Osteoblast (primary cell): Measurements from ENCODE around the gene KRTCAP2. TPM values are rescaled to one million over a fixed set of nuclear protein-coding genes. Genes with fewer than 3 reads are reported as not detected.
"Not testable (repeated sequence)": the region's sequence is repeated elsewhere in the genome, so short reads cannot be mapped to it uniquely, and the experiment has no call there.

Source experiments
- DNase-seq: peaks from one replicate; pipeline ENCODE4 v3.0.0; 2011; ENCODE audit warnings: low spot score, mixed read lengths; ENCODE audit not compliant: insufficient read length; ENCODE audit errors: missing footprints
- H2AFZ ChIP-seq: 2 replicates; pipeline ENCODE4 v1.6.0; 2011; ENCODE audit warnings: mild to moderate bottlenecking, low read length
- H3K27ac ChIP-seq: 2 replicates; pipeline ENCODE4 v1.5.1; 2011; ENCODE audit warnings: mild to moderate bottlenecking, low read depth, low read length, moderate library complexity
- H3K27me3 ChIP-seq: 2 replicates; pipeline ENCODE4 v1.6.0; 2012; ENCODE audit warnings: mild to moderate bottlenecking, control low read depth, inconsistent platforms, low read length, moderate library complexity; ENCODE audit not compliant: insufficient read depth
- H3K36me3 ChIP-seq: 2 replicates; pipeline ENCODE4 v1.5.1; 2011; ENCODE audit warnings: mild to moderate bottlenecking, low read length, control low read depth, moderate library complexity; ENCODE audit not compliant: insufficient read depth
- H3K4me1 ChIP-seq: 2 replicates; pipeline ENCODE4 v1.5.1; 2011; ENCODE audit warnings: mild to moderate bottlenecking, low read length, control low read depth, moderate library complexity; ENCODE audit not compliant: insufficient read depth
- H3K4me2 ChIP-seq: 2 replicates; pipeline ENCODE4 v1.6.0; 2011; ENCODE audit warnings: mild to moderate bottlenecking, low read length; ENCODE audit not compliant: insufficient read depth
- H3K4me3 ChIP-seq: fragments of 200-600 bp; sonication (generic); 3 replicates; pipeline ENCODE4 v1.5.1; 2012; ENCODE audit warnings: mild to moderate bottlenecking, low read length, inconsistent platforms; ENCODE audit not compliant: insufficient read depth
- H3K79me2 ChIP-seq: 2 replicates; pipeline ENCODE4 v1.6.0; 2012; ENCODE audit warnings: mild to moderate bottlenecking, low read length, control low read depth, inconsistent platforms; ENCODE audit not compliant: insufficient read depth
- H3K9me3 ChIP-seq: 2 replicates; pipeline ENCODE4 v1.5.1; 2011; ENCODE audit warnings: low read depth, low read length, control low read depth
- H4K20me1 ChIP-seq: 2 replicates; pipeline ENCODE4 v1.6.0; 2012; ENCODE audit warnings: mild to moderate bottlenecking, low read length, control low read depth; ENCODE audit not compliant: insufficient read depth
- total RNA-seq: library from RNA; depleted of rRNA; stranded (reverse); fragments of >200 nt; gene quantifications from 2 replicates; pipeline ENCODE4 v1.2.3, GENCODE V29; 2012
- TF ChIP-seq, protein P1 (sequence below): IDR thresholded peaks from 2 replicates; pipeline ENCODE4 v1.5.1; 2011; ENCODE audit warnings: mild to moderate bottlenecking, low read depth, low read length, moderate library complexity; ENCODE audit errors: extremely low read depth

Gene KRTCAP2
- total RNA-seq, 1 donor = 117 TPM

DNA sequence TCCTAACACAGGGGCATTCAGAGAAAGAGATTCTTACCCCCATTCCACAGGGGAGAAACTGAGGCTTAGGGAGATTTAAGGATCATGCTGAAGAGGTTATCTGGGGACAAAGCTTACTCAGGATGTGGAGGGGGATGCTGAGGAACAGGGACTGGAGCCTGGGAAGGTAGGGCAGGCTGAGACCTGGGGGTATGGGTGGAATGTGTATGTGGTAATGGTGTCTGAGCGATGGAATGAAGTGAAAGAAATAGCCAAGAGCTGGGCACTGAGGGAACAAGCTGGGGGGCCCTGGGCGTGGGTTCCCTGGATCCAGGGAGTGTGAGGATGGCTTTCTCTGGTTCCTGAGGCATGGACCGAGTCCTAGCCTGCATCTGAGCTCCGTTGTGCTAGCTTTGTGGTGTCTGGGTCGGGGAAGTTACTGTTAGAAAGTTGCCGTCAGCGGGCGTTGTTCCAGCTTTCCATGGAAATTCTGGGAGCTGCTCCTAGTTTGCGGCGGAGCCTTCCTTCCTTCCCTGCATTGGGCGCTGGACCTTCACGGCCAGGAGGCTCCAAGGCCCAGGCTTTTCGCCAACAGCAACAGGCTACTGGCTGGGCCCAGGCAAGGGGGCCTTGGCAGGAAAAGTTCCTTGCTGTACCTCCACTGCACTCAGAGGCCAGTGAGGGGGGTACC is 38.4 kb upstream of the KRTCAP2 start:
- not testable (repeated sequence) for H3K9me3 ChIP-seq, H4K20me1 ChIP-seq, H3K79me2 ChIP-seq, H2AFZ ChIP-seq, H3K4me2 ChIP-seq, H3K27me3 ChIP-seq, H3K4me3 ChIP-seq
- peak; percentile 8 for DNase-seq
- Histone ChIP-seq H3K27ac (peak overlapping the region; percentile 17), H3K36me3 (peaks cover 13% of the 10 kb centered on the region), H3K4me1 (peaks cover 27% of the 10 kb centered on the region)

DNA sequence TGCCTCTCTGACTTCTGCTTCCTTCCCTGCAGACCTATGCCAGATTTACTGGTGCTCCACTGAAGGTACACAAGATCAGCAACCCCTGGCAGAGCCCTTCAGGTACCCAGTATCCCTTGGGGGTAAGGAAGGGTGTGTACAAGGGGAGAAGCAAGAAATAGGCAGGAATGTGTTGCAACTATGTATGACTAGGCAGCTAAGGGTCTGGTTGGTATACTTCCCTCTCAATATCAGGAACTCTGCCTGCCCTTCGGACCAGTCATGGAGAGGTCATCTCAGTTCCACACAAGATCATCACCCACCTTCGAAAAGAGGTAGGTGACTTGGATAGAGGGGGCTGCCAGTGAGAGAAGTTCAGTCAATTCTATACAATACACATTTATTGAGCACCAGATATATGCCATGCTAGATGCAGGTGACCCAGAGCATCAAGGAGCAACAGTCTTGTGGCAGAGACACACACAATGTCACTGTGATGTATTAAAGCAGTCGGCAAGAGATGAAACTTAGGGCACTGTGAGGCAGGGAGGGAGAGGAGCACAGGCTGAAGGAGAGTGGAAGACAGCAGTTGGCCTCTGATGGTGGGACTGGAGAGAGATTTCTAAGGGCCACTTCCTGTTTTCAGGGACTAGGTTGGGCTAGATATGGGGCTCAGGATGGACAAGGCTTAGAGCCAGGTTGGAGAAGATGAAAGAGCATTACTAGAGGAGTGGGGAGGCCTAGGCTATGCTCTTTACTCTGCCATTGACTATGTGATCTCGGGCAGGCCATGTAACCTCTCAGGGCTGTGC is 37.4 kb upstream of the KRTCAP2 start:
- Histone ChIP-seq H3K4me3 (no peak overlapping the region), H3K27ac (no peak overlapping the region), H3K36me3 (peaks cover 17% of the 10 kb centered on the region), H3K4me2 (no peak overlapping the region), H3K4me1 (peaks cover 27% of the 10 kb centered on the region), H3K79me2 (peaks cover 13% of the 10 kb centered on the region), H3K27me3 (no peaks in the 10 kb centered on the region), H3K9me3 (no peaks in the 10 kb centered on the region), H4K20me1 (no peaks in the 10 kb centered on the region), H2AFZ (no peak overlapping the region)
- TF ChIP-seq, protein P1, sequence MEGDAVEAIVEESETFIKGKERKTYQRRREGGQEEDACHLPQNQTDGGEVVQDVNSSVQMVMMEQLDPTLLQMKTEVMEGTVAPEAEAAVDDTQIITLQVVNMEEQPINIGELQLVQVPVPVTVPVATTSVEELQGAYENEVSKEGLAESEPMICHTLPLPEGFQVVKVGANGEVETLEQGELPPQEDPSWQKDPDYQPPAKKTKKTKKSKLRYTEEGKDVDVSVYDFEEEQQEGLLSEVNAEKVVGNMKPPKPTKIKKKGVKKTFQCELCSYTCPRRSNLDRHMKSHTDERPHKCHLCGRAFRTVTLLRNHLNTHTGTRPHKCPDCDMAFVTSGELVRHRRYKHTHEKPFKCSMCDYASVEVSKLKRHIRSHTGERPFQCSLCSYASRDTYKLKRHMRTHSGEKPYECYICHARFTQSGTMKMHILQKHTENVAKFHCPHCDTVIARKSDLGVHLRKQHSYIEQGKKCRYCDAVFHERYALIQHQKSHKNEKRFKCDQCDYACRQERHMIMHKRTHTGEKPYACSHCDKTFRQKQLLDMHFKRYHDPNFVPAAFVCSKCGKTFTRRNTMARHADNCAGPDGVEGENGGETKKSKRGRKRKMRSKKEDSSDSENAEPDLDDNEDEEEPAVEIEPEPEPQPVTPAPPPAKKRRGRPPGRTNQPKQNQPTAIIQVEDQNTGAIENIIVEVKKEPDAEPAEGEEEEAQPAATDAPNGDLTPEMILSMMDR = no peak
- peak; percentile 54 for DNase-seq

DNA sequence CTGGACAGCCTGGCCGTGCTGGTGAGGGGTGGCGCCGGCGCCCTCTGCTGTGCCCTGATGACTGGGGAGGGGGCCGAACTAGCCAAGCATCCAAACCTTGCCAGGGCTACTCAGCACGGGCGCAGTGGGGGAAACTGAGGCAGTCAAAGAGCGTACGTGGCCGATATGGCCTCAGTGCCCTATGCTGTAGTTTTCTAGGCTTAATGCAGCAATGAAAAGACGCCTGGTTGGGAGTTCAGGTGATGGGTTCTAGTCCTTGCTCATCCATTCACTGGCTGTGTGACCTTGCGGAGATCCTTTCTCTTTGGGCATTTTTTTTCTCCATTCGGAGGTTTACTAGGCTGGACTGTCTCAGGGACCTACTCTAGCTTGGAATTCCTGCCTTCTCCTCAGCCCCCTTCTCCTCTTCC is 36.2 kb upstream of the KRTCAP2 start:
- Histone ChIP-seq H3K36me3 (peaks cover 17% of the 10 kb centered on the region), H3K4me1 (peaks cover 27% of the 10 kb centered on the region), H3K27me3 (no peaks in the 10 kb centered on the region), H3K27ac (peak overlapping the region; percentile 94), H2AFZ (peak overlapping the region; percentile 86), H3K9me3 (no peaks in the 10 kb centered on the region), H3K79me2 (peaks cover 13% of the 10 kb centered on the region), H4K20me1 (no peaks in the 10 kb centered on the region), H3K4me2 (peak overlapping the region; percentile 100), H3K4me3 (peak overlapping the region; percentile 95)
- peak; percentile 26 for DNase-seq
- TF ChIP-seq, protein P1 = no peak

DNA sequence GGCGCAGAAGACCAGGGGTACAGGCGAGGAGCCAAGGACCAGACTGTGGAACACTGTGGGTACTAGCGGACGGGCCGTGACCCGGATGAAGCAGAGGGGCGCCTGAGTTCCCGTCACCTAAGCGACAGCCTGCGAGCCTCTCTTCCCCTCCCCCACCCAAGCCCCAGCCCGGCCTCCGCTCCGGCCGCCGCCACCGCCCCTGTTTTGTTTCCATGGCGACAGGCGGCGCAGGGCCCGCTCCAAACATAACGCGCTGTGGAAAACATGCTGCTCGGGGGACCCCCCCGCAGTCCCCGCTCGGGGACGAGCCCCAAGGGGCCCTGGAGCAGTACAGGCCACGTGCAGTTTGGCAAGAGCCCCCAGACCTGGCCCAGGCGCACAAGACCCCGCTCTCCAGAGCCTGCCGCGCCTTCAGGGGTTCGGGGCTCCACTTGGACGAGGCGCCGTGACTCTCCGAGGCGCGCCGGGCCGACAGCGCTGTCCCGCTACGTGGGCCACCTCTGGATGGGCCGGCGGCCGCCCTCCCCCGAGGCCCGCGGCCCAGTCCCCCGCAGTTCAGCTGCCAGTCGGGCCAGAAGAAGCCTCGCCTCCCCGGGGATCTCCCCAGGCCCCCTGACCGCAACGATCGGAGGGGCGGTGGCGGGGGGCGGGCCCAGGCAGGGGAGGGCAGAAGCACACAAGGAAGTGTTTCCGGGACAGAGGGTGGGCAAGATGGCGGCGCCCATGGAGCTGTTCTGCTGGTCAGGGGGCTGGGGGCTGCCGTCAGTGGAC is 35.6 kb upstream of the KRTCAP2 start, which contains the start of gene MTX1:
MTX1 (plus strand) TSS at position 155 of the 771 bp plus-strand sequence; CDS start at position 265, 110 bp downstream.
- Histone ChIP-seq H2AFZ (peak within 1 kb of the TSS; percentile 86), H3K36me3 (peaks cover 17% of the 10 kb centered on the region), H3K4me2 (peak within 1 kb of the TSS; percentile 100), H3K79me2 (peaks cover 13% of the 10 kb centered on the region), H4K20me1 (no peaks in the 10 kb centered on the region), H3K9me3 (no peaks in the 10 kb centered on the region), H3K4me1 (peaks cover 27% of the 10 kb centered on the region), H3K4me3 (peak within 1 kb of the TSS; percentile 95), H3K27me3 (no peaks in the 10 kb centered on the region), H3K27ac (peak within 1 kb of the TSS; percentile 94)
- TF ChIP-seq, protein P1 = no peak
- DNase-seq = peak; percentile 98
